Fibroblast of pulmonary artery (primary cell): ENCODE measurements around the gene PRDM15.

Experiments
- DNase-seq: peaks from one replicate; pipeline ENCODE4 v3.0.0-alpha.2; 2010; ENCODE audit warnings: low read depth
- H3K4me3 ChIP-seq: replicated peaks from 2 replicates; pipeline ENCODE4 v1.5.1; 2011; ENCODE audit warnings: low read depth, mild to moderate bottlenecking, control low read depth, low read length, moderate library complexity
- CTCF ChIP-seq: IDR thresholded peaks from 2 replicates; pipeline ENCODE4 v1.5.1; 2011; ENCODE audit warnings: mild to moderate bottlenecking, control low read depth, low read length, inconsistent platforms; ENCODE audit errors: missing control alignments

The PRDM15 gene

GRCh38 chr21:41852151-41852928 lies 26.8 kb downstream of the PRDM15 start:
- no peak for DNase-seq
- no peak for TF ChIP-seq CTCF

GRCh38 chr21:41851090-41851790 lies 27.9 kb downstream of the PRDM15 start:
- H3K4me3 ChIP-seq: no peak overlapping the region
- DNase-seq: no peak
- TF ChIP-seq CTCF: no peak

More at GRCh38 chr21:41852151-41852928, 26.8 kb downstream of the PRDM15 start:
- no peak overlapping the region for H3K4me3 ChIP-seq

DNA sequence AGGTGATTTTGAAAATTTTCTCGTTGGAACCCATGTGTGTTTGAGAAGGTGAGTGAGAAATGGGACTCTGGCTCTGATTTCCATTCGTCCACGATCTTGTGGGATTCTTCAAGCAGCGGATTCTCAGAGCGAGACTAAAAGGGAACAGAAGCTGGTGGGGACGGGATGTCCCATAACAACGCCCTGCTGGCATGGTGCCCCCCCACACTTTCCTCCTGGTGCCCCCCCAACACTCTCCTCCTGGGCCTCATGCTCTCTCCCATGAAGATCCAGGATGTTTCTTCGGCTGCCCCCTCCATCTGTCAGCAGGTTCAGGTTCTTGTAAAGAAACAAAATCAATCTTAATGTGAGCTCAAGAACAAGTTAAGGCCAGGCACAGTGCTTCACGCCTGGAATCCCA lies 29.1 kb downstream of the PRDM15 start:
- DNase-seq: no peak
- no peak overlapping the region for H3K4me3 ChIP-seq
- no peak for TF ChIP-seq CTCF

DNA sequence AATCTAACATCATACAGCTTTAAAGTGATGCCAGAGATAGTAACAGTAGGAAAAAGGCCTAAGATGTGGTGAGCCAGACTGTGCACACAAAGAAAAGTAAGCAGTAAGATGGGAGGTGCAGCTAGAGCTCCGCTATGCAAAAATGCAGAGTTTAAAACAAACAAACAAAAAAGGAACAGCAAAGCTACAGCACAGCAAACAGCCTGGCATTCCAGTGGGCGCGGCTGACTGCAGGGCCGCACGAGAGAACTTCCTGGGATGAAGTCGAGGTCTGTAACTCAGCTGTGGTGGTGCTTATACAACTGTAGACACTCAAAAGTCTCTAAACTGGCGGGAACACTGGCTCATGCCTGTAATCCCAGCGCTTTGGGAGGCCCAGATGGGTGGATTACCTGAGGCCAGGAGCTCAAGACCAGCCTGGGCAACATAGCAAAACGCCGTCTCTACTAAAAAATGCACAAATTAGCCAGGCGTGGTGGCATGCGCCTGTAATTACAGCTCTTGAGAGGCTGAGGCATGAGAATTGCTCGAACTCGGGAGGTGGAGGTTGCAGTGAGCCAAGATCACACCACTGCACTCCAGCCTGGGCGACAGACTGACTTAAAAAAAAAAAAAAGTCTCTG lies 30.1 kb downstream of the PRDM15 start:
- TF ChIP-seq CTCF: no peak
- H3K4me3 ChIP-seq: no peak overlapping the region
- no peak for DNase-seq

DNA sequence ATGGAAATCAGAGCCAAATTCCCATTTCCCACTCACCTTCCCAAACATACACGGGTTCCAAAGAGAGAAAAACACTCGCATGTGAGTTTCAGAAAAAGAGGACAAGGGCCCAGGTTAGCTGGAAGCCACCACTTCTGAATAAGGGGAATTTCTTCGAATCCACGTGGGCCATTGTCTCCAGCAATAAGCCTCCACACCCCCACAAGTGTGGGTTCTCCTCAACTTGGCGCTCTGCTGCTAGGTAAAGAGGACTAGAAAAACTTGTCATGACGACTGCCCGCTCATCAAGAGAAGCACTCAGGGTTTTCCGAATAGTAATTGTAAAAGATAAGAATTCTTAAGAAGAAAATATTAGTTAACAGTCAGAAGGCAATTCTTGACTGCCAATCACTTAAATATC lies 30.6 kb downstream of the PRDM15 start:
- no peak overlapping the region for H3K4me3 ChIP-seq
- DNase-seq: no peak
- no peak for TF ChIP-seq CTCF

- DNase-seq: no peak
- TF ChIP-seq CTCF: no peak
- H3K4me3 ChIP-seq: no peak overlapping the region
These were observed 31.9 kb downstream of the PRDM15 start for GRCh38 chr21:41847066-41847804.
